HepG2 (cell line): ENCODE data around the gene STMN3. TPM values are rescaled to one million over a fixed set of nuclear protein-coding genes. Genes with fewer than 3 reads are reported as not detected.

Source experiments
- GATA4 ChIP-seq: sonication (generic); IDR thresholded peaks from 2 replicates; pipeline ENCODE4 v1.6.1; 2016; ENCODE audit warnings: antibody characterized with exemption, low read depth, borderline replicate concordance
- GRHL1 ChIP-seq: sonication (generic); formaldehyde crosslinking; conservative IDR thresholded peaks from 2 replicates; pipeline ENCODE4 v1.8.0; 2022; ENCODE audit warnings: missing genetic modification reagents
- HES4 ChIP-seq: sonication (generic); formaldehyde crosslinking; IDR thresholded peaks from 2 replicates; pipeline ENCODE4 v1.9.0; 2021; ENCODE audit warnings: mild to moderate bottlenecking, missing genetic modification reagents, borderline replicate concordance
- KDM1A ChIP-seq: IDR thresholded peaks from 2 replicates; pipeline ENCODE4 v1.6.1; 2016; ENCODE audit warnings: missing compliant biosample characterization
- NR2F1 ChIP-seq, 2 experiments: fragments of 450-650 bp in 1 of 2; formaldehyde crosslinking in 1 of 2; IDR thresholded peaks; 2 replicates each; pipeline versions ENCODE4 v1.5.0 to v1.6.1; 2016 to 2020; ENCODE audit warnings: mild to moderate bottlenecking in 1 of 2, missing compliant biosample characterization in 1 of 2, missing genetic modification reagents in 1 of 2, moderate library complexity in 1 of 2
- PCBP2 ChIP-seq: fragments of 200-400 bp; formaldehyde crosslinking; optimal IDR thresholded peaks from 2 replicates; pipeline ENCODE3; 2018; ENCODE audit warnings: low read length, low read depth; ENCODE audit not compliant: poor library complexity, severe bottlenecking
- RFXAP ChIP-seq: sonication (generic); formaldehyde crosslinking; IDR thresholded peaks from 2 replicates; pipeline ENCODE4 v1.4.0; 2020; ENCODE audit warnings: missing genetic modification reagents, borderline replicate concordance
- SMAD3 ChIP-seq: sonication (generic); formaldehyde crosslinking; IDR thresholded peaks from 2 replicates; pipeline ENCODE4 v1.4.0; 2020; ENCODE audit warnings: missing genetic modification reagents
- SMARCC2 ChIP-seq: fragments of 450-650 bp; IDR thresholded peaks from 2 replicates; pipeline ENCODE4 v1.6.1; 2017; ENCODE audit warnings: antibody characterized with exemption, mild to moderate bottlenecking
- THAP11 ChIP-seq: IDR thresholded peaks from 2 replicates; pipeline ENCODE4 v1.6.1; 2016; ENCODE audit warnings: missing biosample characterization, missing genetic modification reagents
- U2AF1 ChIP-seq: fragments of 200-400 bp; formaldehyde crosslinking; optimal IDR thresholded peaks from 2 replicates; pipeline ENCODE3; 2017; ENCODE audit warnings: mild to moderate bottlenecking, low read depth, low read length
- ZBTB33 ChIP-seq: sonication (generic); formaldehyde crosslinking; IDR thresholded peaks from 2 replicates; pipeline ENCODE4 v1.4.0; 2020; ENCODE audit warnings: missing genetic modification reagents
- ZFAT ChIP-seq: sonication (generic); formaldehyde crosslinking; conservative IDR thresholded peaks from 2 replicates; pipeline ENCODE4 v1.8.1; 2023; ENCODE audit warnings: missing genetic modification reagents, inconsistent platforms
- ZMYM2 ChIP-seq: sonication (generic); formaldehyde crosslinking; IDR thresholded peaks from 2 replicates; pipeline ENCODE4 v1.8.0; 2022; ENCODE audit warnings: mild to moderate bottlenecking, missing genetic modification reagents
- ZNF205 ChIP-seq: IDR thresholded peaks from 2 replicates; pipeline ENCODE4 v1.6.1; 2018; ENCODE audit warnings: missing biosample characterization, missing genetic modification reagents
- ZNF343 ChIP-seq: sonication (generic); formaldehyde crosslinking; IDR thresholded peaks from 2 replicates; pipeline ENCODE4 v1.4.0; 2020; ENCODE audit warnings: mild to moderate bottlenecking, missing genetic modification reagents
- ZNF546 ChIP-seq: sonication (generic); formaldehyde crosslinking; conservative IDR thresholded peaks from 2 replicates; pipeline ENCODE4 v1.8.1; 2023; ENCODE audit warnings: mild to moderate bottlenecking, missing genetic modification reagents
- ZNF605 ChIP-seq: sonication (generic); formaldehyde crosslinking; IDR thresholded peaks from 2 replicates; pipeline ENCODE4 v1.8.0; 2022; ENCODE audit warnings: mild to moderate bottlenecking, missing genetic modification reagents
- ZNF747 ChIP-seq: sonication (generic); formaldehyde crosslinking; IDR thresholded peaks from 2 replicates; pipeline ENCODE4 v1.8.1; 2023; ENCODE audit warnings: missing genetic modification reagents, mild to moderate bottlenecking, borderline replicate concordance
- ZSCAN9 ChIP-seq: IDR thresholded peaks from 2 replicates; pipeline ENCODE4 v1.6.1; 2016; ENCODE audit warnings: borderline replicate concordance
- polyA plus RNA-seq, 8 experiments: library from polyadenylated mRNA; depleted of rRNA in 3 of 8; stranded (reverse) in 7 of 8; unstranded in 1 of 8; fragments of >200 nt; fragmentation: Illumina TruSeq in 4 of 8; extraction: Trizol in 4 of 8; gene quantifications; 2 replicates each; pipeline versions ENCODE4 v1.2.1 to v1.2.3, GENCODE V29; 2011 to 2016; ENCODE audit warnings: low read depth in 4 of 8, missing spikeins in 1 of 8, mixed read lengths in 1 of 8; ENCODE audit not compliant: insufficient read depth in 1 of 8
- total RNA-seq, 5 experiments: library from RNA; depleted of rRNA; stranded (reverse); fragments of >200 nt; fragmentation: Illumina TruSeq; extraction: Trizol; gene quantifications; 2 replicates each; pipeline ENCODE4 v1.2.3, GENCODE V29; 2016; ENCODE audit warnings: low read depth in 1 of 5
- TF ChIP-seq, protein P1 (sequence below): IDR thresholded peaks from 2 replicates; pipeline ENCODE4 v1.6.1; 2018; ENCODE audit warnings: missing genetic modification reagents
- TF ChIP-seq, protein P2 (sequence below): IDR thresholded peaks from 2 replicates; pipeline ENCODE4 v1.6.1; 2016; ENCODE audit warnings: mild to moderate bottlenecking, missing biosample characterization, missing genetic modification reagents

Gene STMN3
- total and polyA plus RNA-seq, 2 of the 13 experiments (the other 11 are each of a cell fraction or from before 2014, with no cell fraction given), result 21.0 to 48.3 TPM

DNA sequence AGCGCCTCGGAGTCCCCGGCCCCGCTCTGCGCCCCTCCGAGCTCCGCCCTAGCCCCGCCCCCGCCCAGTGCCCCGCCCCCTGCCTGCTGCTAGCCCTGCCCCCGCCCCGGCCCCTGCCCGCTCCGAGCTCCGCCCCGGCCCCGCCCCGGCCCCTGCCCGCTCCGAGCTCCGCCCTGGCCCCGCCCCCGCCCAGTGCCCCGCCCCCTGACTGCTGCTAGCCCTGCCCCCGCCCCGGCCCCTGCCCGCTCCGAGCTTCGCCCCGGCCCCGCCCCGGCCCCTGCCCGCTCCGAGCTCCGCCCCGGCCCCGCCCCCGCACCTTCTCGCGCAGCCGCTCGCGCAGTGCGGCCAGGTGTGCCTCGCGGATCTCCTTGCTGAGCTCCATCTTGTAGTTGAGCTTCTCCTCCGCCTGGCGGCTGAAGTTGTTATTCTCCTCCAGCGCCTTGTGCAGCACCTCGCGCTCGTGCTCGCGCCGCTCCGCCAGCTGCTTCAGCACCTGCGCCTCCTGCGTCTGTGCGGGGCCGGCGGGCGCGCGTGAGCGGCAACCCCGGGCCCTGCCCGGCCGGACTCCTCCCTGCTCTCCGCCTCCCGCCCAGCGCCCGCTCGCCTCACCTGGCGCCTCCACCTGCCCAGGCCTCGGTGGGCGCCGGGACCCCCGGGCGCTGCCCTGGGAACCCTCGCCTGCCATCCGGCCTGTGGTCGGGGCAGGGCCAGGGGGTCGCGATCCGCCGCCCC, 11.3 kb downstream of the STMN3 start (continued):
- TF ChIP-seq ZNF205 (CRISPR knock-in tag) (peak; percentile 64; the same call in 1 of the 2 replicates), NR2F1 (CRISPR knock-in tag; IDR thresholded peaks at IDR 0.05) (no peak), ZSCAN9 (CRISPR knock-in tag) (peak; percentile 78; the same call in 1 of the 2 replicates), HES4 (CRISPR knock-in tag) (peak; percentile 78; the same call in 1 of the 2 replicates), SMARCC2 (no peak), U2AF1 (no peak), PCBP2 (no peak), ZNF546 (0 out of 2 replicates have a peak, but pooled peaks have one; percentile 38), RFXAP (CRISPR knock-in tag) (no peak; the same call in 1 of the 2 replicates), ZNF605 (CRISPR knock-in tag) (no peak), ZBTB33 (CRISPR knock-in tag) (peak; percentile 86), THAP11 (peak; percentile 85), SMAD3 (peak; percentile 57; the same call in 1 of the 2 replicates), KDM1A (CRISPR knock-in tag) (no peak), ZFAT (no peak), ZMYM2 (CRISPR knock-in tag) (no peak), GATA4 (peak; percentile 37; the same call in 1 of the 2 replicates), ZNF343 (CRISPR knock-in tag) (no peak), ZNF747 (no peak), GRHL1 (CRISPR knock-in tag) (no peak)
- TF ChIP-seq, protein P1, sequence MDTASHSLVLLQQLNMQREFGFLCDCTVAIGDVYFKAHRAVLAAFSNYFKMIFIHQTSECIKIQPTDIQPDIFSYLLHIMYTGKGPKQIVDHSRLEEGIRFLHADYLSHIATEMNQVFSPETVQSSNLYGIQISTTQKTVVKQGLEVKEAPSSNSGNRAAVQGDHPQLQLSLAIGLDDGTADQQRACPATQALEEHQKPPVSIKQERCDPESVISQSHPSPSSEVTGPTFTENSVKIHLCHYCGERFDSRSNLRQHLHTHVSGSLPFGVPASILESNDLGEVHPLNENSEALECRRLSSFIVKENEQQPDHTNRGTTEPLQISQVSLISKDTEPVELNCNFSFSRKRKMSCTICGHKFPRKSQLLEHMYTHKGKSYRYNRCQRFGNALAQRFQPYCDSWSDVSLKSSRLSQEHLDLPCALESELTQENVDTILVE (CRISPR knock-in tag), result peak; percentile 70; the same call in 1 of the 2 replicates
- TF ChIP-seq, protein P2, sequence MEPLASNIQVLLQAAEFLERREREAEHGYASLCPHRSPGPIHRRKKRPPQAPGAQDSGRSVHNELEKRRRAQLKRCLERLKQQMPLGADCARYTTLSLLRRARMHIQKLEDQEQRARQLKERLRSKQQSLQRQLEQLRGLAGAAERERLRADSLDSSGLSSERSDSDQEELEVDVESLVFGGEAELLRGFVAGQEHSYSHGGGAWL (CRISPR knock-in tag), result peak; percentile 52
